Embryonic facial prominence (tissue), 1 donor: ENCODE measurements around the gene TBC1D9.

ENCODE experiments used
- DNase-seq: peaks from one replicate; pipeline ENCODE4 v3.0.0-alpha.2; 2016; ENCODE audit errors: extremely low spot score

The TBC1D9 gene

DNA sequence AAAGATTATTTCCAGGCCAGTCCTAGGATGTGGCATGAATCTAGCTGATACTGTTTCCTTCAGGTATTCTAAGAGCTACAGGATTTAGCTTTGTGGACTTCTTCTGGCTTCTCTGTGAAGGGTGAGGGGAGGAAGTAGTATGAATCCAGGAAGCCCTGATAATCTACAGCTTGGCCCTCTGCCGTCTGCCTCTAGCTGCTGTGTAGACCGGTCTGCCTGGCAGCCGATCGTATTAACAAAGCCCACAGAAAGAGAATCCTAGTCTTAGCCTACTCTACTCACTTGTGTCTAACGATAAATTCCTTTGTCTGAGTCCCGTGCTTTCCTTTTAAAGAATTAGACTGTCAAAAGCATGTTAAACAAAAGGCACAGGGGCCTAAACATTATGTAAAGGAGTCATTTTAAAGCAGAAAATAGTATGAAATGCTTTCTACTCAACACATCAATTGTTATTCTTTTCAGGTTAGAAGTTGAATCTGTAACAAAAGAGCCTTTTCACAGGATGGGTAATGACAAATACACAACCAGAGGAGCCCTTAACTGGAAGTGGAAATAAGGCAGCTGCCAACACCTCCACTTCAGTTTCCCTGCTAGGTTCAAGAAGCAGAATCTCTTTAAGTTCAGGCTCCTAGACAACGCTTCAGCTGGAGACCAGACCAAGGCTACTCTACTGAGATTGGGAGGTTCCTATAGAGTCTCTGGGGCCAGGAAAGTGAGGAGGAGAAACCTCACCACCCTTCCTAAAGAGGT is 138.5 kb downstream of the TBC1D9 start:
- DNase-seq, result no peak

GRCh38 chr4:140615451-140615850 is 140.7 kb downstream of the TBC1D9 start:
- no peak for DNase-seq

DNA sequence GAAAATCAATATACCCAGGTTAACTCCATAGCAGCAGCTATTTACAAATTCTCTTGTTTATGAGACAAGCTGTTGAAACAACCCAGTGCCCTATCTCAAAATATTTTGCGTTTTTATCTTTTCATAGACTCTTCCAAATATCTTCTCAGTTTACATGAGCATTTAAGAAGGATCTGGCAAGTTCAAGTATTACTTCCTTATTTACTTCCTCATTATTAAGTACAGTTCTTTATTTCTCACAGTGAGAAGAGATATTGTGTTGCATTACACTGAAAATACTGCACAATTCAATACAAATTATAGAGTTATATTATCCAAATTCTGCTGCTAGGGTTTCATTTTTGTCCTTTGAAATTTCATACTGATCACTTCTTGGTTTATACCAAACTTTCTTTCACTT is 143.8 kb downstream of the TBC1D9 start:
- DNase-seq, result no peak

DNA sequence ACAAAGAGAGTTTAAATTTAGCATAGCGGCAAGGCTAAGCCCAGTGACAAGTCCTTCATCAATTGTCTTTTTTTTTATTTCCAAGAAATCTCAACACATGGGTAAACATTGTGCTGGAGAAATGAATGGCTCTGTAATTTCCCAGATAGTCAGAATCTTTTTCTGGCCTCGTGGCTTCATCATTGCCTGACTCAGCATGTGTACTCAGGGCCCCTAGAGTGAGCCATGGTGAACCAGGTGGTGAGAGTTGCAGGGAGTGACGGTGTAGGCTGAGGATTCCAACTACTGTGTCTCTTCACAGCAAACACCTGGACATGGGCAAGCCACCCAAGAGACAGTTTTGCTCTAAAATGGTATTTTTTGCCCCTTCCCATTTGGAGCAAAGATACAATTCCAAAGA is 144.3 kb downstream of the TBC1D9 start:
- DNase-seq, result no peak

DNA sequence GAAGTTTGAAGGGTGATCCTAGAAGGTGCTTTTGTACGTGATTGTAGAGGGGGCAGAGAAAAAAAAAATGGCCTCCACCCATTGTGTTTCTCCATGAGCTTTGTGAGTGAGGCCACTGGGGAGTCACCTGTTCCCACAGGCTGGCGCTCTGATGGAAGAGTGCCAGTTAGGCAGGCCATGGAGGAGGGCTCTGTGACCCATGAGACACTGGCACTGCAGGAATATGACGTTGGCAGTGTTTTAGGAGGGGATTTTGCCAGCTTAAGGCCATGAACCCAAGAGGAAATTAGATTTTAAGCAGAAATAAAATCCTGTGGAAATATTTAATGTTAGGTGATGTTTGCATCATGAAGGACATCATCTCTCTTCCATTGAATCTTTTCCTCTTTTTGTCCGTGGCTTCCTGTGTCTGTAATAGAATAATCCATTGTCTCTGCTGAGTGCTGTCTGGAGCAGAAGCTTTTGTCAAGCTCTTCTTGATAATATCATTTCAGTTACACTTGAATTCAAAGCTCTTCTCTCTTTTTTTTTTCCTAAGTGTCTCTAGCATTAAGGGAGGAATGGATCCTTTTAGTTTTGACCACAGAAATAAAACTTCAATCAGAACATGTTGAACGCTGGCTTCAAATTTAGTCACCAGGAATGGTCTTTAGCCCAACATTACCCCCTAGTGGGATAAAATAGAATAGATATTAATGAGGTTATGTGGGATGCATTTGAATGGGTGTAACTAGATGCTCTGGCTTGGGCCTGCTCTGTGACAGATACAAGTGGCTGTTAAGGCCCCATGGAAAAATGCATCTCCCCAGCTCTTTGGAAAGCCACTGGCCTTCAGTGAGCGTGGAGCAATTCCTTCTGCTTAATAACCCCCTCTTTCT is 146.4 kb downstream of the TBC1D9 start:
- peak; percentile 24 for DNase-seq

GRCh38 chr4:140607852-140608251 is 148.3 kb downstream of the TBC1D9 start:
- no peak for DNase-seq

GRCh38 chr4:140604544-140604943 is 151.6 kb downstream of the TBC1D9 start:
- no peak for DNase-seq

GRCh38 chr4:140603286-140603685 is 152.9 kb downstream of the TBC1D9 start:
- no peak for DNase-seq

DNA sequence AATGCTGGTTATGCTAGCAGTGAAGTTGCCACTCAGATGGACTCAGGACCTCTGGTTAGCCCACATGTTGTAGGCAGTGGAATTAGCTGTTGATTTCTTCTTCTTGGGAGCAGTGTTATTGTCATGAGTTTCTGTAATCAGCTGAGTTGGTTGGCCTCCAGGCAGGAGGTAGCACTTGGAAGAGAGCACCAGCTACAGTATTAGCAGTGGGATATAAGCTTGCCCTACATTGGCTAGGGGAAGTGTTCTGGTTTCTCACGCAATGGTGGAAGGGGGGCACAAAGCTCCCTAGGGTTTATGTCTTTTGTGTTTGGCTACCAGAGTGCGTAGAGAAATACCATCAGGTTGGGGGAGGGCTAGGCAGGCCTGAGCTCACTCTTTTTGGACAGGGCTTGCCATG is 153.5 kb downstream of the TBC1D9 start:
- DNase-seq, result no peak

- no peak for DNase-seq
Measured at GRCh38 chr4:140600408-140600807, 155.8 kb downstream of the TBC1D9 start.

GRCh38 chr4:140595065-140595464 is 161.1 kb downstream of the TBC1D9 start:
- DNase-seq, result no peak

DNA sequence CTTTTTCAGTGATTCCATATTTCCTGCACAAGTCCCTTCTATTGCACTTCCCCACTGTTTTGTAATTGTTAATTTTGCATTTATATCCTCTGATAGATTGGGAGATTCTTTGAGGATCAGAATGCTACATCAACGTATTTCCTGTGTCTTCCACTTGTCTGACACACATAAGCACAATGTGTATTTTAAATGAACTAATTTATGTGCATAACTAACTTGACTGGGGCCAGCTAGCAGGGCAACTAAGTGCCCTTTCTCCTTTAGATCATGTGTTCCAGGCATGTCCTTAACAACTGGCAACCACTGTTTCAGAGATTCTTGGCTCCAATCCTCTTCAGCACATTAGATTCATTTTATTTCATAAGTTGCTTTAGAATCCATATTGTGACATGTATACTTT is 171.7 kb downstream of the TBC1D9 start:
- no peak for DNase-seq

- DNase-seq, result no peak
Measured at GRCh38 chr4:140581078-140581477, 175.1 kb downstream of the TBC1D9 start.

DNA sequence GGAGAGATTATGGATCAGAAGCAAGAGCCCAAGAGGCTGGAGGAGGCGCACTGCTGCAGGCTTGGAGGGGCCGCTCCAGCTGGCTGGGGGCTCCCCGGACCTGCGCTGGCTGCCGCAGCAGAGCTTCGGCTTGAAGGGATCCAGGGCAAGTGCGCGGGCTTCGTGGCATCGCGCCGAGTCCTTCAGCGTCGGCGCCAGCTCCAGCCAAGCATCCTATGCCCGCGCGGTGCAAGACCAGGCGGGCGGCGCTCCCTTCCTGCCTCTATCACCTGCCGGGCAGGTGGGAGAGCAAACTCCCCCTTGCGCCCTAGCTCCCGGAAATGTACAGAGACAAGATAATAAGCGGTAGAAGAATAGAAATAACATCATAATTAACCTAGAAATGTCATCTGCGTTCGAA is 176.9 kb downstream of the TBC1D9 start:
- DNase-seq, result no peak

DNA sequence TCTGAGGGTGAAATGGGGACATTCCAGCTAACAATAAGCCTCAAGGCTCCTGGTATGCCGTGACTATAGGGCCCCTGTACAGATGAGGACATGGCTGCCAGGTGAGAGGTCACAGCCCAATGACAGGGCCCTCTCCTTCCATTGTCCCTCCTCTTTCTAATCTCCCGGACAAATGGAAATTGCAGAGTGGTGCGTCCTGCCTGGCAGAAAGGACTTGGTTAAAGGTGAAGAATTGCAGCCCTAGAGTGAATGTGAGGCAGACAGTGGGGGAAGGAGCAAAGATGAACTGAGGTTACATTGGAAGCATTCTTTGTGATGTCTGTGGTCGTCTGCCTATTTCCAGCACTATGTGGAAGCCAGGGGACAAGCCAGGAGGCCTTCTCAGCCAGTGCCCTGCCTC is 180.7 kb downstream of the TBC1D9 start:
- DNase-seq, result no peak

GRCh38 chr4:140571620-140572019 is 184.6 kb downstream of the TBC1D9 start:
- no peak for DNase-seq
